Fibroblast of mammary gland (primary cell): Measurements from ENCODE around the gene ARFIP1.

ENCODE experiments used
- DNase-seq: peaks from one replicate; pipeline ENCODE4 v3.0.0-alpha.2; 2010; ENCODE audit warnings: low read depth
- H3K4me3 ChIP-seq: 2 replicates; pipeline ENCODE4 v1.5.1; 2011; ENCODE audit warnings: low read depth, mild to moderate bottlenecking, low read length, moderate library complexity; ENCODE audit not compliant: control insufficient read depth
- TF ChIP-seq, protein P1 (sequence below): conservative IDR thresholded peaks from 2 replicates; pipeline ENCODE4 v1.5.1; 2011; ENCODE audit warnings: low read depth, low read length, inconsistent platforms; ENCODE audit not compliant: control insufficient read depth, insufficient read depth

ARFIP1 gene

DNA sequence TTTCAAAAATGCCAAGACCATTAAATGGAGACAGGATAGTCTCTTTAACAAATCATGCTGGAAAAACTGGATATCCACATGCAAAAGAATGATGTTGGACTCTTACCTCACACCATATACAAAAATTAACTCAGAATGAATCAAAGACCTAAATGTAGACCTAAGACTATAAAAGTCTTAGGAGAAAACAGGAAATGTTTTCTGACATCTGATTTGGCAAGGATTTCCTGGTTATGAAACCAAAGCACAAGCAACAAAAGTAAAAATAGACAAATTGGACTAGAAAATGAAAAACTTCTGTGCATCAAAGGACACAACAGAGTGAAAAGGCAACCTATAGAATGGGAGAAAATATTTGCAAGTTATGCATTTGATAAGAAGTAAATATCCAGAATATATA is 37.6 kb downstream of the ARFIP1 start:
- TF ChIP-seq, protein P1, sequence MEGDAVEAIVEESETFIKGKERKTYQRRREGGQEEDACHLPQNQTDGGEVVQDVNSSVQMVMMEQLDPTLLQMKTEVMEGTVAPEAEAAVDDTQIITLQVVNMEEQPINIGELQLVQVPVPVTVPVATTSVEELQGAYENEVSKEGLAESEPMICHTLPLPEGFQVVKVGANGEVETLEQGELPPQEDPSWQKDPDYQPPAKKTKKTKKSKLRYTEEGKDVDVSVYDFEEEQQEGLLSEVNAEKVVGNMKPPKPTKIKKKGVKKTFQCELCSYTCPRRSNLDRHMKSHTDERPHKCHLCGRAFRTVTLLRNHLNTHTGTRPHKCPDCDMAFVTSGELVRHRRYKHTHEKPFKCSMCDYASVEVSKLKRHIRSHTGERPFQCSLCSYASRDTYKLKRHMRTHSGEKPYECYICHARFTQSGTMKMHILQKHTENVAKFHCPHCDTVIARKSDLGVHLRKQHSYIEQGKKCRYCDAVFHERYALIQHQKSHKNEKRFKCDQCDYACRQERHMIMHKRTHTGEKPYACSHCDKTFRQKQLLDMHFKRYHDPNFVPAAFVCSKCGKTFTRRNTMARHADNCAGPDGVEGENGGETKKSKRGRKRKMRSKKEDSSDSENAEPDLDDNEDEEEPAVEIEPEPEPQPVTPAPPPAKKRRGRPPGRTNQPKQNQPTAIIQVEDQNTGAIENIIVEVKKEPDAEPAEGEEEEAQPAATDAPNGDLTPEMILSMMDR = no peak
- DNase-seq = peak; percentile 34
- no peak overlapping the region for H3K4me3 ChIP-seq

DNA sequence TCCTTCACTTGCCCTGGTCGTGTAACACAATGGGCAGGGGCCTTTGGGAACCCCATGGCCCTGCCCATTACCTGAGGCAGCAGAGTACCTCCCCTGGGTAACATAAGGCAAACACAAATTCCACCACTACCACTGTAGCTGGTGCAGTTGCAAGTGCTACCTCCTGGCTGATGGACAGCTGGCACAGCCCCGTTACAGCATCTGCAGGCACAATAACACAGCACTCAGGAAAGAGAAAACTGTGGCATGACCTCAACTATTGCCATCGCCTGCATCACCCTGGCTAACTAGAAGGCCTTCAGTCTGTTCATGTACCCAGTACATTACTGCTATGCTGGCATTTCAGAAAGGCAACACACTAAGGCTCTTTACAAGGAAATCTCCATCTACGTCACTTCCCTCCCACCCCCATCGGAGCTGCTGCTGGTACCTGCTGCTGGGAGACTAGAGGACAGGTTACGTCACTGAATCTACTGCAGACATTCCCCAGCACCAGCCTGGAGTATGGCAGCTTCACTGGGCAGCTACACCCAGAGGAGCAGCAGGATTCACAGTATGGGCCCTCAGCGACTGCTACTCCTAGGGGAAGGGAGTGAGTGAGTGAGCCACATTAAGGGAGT is 39.4 kb downstream of the ARFIP1 start:
- DNase-seq = no peak
- H3K4me3 ChIP-seq = no peak overlapping the region
- TF ChIP-seq, protein P1 = no peak

DNA sequence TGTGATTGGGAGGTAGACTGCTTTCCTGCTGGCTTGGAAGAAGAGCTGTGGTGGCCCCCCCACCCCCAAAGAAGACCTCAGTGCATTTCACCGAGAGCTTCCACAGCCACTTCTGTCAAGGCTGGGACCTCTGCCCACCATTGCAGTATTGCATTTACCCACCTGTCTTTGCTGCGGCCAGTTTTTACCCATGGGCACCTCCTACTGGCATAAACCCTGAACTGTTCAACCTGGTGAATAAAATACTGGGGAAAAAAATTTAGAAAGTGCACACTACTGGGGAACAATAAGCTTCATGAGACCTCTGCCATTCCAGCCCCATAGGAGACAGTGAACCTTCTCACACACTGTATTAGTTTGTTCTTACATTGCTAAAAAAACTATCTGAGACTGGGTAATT is 40.3 kb downstream of the ARFIP1 start:
- no peak for DNase-seq
- no peak overlapping the region for H3K4me3 ChIP-seq
- TF ChIP-seq, protein P1 = peak; percentile 10

DNA sequence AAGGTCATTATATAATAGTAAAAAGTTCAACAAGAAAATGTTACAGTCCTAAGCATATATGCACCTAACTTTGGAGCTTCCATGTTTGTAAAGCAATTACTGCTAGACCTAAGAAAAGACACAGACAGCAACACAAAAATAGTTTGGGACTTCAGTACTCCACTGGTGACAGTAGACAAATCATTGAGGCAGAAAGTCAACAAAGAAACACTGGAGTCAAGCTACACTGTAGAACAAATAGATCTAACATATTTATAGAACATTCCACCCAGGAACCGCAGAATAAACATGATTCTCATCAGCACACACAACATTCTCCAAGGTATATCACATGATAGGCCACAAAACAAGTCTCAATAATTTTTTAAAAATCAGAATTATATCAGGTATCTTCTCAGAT is 42.6 kb downstream of the ARFIP1 start:
- no peak overlapping the region for H3K4me3 ChIP-seq
- TF ChIP-seq, protein P1 = no peak
- DNase-seq = no peak

DNA sequence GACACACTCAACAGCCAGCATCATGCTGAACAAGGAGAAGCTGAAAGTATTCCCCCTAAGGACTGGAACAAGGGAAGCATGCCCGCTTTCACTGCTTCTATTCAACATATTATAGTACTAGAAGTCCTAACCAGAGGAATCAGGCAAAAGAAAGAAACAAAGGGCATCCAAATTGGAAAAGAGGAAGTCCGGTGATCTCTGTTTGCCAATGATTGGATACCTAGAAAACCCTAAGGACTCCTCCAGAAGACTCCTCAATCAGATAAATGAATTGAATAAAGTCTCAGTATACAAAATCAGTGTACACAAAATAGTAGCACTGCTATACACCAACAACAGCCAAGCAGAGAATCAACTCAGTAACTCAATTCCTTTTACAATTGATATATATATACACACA is 44.8 kb downstream of the ARFIP1 start:
- TF ChIP-seq, protein P1 = no peak
- H3K4me3 ChIP-seq = no peak overlapping the region
- no peak for DNase-seq

DNA sequence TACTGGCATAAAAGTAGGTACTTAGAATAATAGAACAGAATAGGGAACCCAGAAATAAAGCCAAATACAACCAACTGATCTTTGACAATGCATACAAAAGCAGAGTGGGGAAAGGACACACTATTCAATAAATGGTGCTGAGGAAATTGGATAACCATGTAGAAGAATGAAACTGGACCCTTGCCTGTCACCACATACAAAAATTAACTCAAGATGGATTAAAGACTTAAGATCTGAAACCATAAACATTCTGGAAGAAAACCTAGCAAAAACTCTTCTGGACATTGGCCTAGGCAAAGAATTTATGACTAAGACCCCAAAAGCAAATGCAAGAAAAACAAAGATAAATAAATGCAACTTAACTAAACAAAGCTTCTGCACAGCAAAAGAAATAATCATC is 45.6 kb downstream of the ARFIP1 start:
- DNase-seq = no peak
- no peak overlapping the region for H3K4me3 ChIP-seq
- TF ChIP-seq, protein P1 = no peak

DNA sequence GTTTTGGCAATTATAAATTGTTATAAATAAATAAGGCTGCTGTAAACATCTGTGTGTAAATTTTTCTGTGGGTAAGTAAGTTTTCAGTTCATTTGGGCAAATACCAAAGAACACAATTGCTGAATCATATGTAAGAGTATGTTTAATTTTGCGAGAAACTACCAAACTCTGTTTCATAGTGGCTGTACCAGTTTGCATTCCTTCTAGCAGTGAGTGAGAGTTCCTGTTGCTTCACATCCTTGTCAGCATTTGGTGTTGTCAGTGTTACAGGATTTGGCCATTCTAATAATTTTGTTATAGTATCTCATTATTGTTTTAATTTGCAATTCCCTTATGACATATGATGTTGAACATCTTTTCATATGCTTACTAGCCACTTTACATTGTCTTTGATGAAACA is 48.4 kb downstream of the ARFIP1 start:
- TF ChIP-seq, protein P1 = no peak
- no peak overlapping the region for H3K4me3 ChIP-seq
- peak; percentile 13 for DNase-seq
